Type B pancreatic cell (in vitro differentiated cells): ENCODE results near the gene ABCB6. TPM values are rescaled to one million over a fixed set of nuclear protein-coding genes. Genes with fewer than 3 reads are reported as not detected.

ENCODE experiments used
- DNase-seq: peaks from one replicate; pipeline ENCODE4 v3.0.0; 2021; ENCODE audit warnings: mixed read lengths; ENCODE audit not compliant: unreplicated experiment; ENCODE audit errors: extremely low spot score
- H3K27ac Mint-ChIP-seq: 2 replicates; pipeline ENCODE4 v1.8.0; 2021; ENCODE audit warnings: mild to moderate bottlenecking, mixed read lengths
- H3K27me3 Mint-ChIP-seq: 2 replicates; pipeline ENCODE4 v1.8.0; 2021; ENCODE audit warnings: mixed read lengths
- H3K36me3 Mint-ChIP-seq: 2 replicates; pipeline ENCODE4 v1.8.0; 2021; ENCODE audit warnings: mixed read lengths
- H3K4me1 Mint-ChIP-seq: one replicate; pipeline ENCODE4 v1.8.0; 2021; ENCODE audit warnings: mixed read lengths; ENCODE audit not compliant: unreplicated experiment
- H3K4me3 Mint-ChIP-seq: 2 replicates; pipeline ENCODE4 v1.8.0; 2021; ENCODE audit warnings: mild to moderate bottlenecking, mixed read lengths
- H3K9me3 Mint-ChIP-seq: 2 replicates; pipeline ENCODE4 v1.8.0; 2021; ENCODE audit warnings: mixed read lengths
- CTCF ChIP-seq: fragments of 200-600 bp; sonication (generic); conservative IDR thresholded peaks from 2 replicates; pipeline ENCODE4 v1.5.0; 2021; ENCODE audit warnings: antibody characterized with exemption, mild to moderate bottlenecking
- total RNA-seq: library from RNA; stranded (reverse); gene quantifications from 2 replicates; pipeline ENCODE4 v1.2.1, GENCODE V29; 2021; ENCODE audit warnings: low replicate concordance

The ABCB6 gene
- total RNA-seq, 1 donor from 2014 or later, result 40.4 TPM

DNA sequence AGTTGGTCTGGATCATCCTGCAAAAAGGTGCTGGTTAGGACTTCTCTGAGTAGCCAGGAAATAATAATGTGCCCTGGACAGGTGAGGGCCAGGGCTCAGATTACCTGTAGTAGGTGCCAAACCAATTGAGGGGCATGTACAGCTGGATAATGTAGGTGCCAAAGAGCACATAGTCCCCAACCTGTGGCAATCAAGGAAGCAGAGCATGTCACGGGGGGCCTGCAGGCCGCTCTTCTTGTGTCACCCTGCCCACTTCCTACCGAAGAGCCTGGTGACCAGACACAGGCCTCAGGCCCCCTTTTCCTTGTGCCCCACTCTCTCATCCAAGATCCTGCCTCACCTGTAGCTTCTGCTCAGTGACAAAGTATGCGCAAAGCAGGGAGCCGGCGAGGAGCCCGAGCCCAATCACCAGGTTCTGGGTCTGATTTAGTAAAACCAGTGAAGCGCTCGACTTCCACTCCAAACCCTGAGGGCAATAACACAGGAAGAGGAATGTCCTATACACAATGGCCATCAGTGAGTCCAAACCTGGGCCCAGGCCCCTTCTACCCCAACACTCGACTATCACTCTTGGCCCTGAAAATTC is 5.2 kb downstream of the ABCB6 start:
- H3K36me3 Mint-ChIP-seq, result no peaks in the 10 kb centered on the region
- no peak for TF ChIP-seq CTCF
- no peak overlapping the region for H3K4me3 Mint-ChIP-seq
- no peak for DNase-seq
- H3K27ac Mint-ChIP-seq, result no peak overlapping the region
- peaks cover 11% of the 10 kb centered on the region for H3K4me1 Mint-ChIP-seq
- H3K27me3 Mint-ChIP-seq, result no peaks in the 10 kb centered on the region
- H3K9me3 Mint-ChIP-seq, result no peaks in the 10 kb centered on the region

- DNase-seq, result no peak
- Mint-ChIP-seq H3K27me3 (no peaks in the 10 kb centered on the region), H3K4me3 (no peak overlapping the region), H3K4me1 (peaks cover 16% of the 10 kb centered on the region), H3K36me3 (no peaks in the 10 kb centered on the region), H3K27ac (no peak overlapping the region), H3K9me3 (no peaks in the 10 kb centered on the region)
- TF ChIP-seq CTCF, result no peak
Measured at GRCh38 chr2:219213026-219213415, 5.7 kb downstream of the ABCB6 start.

- H3K4me1 Mint-ChIP-seq, result peaks cover 23% of the 10 kb centered on the region
Measured at GRCh38 chr2:219210886-219211362, 7.8 kb downstream of the ABCB6 start.

GRCh38 chr2:219210196-219210885 is 8.4 kb downstream of the ABCB6 start:
- Mint-ChIP-seq H3K4me3 (no peak overlapping the region), H3K4me1 (peaks cover 23% of the 10 kb centered on the region), H3K27ac (no peak overlapping the region), H3K9me3 (no peaks in the 10 kb centered on the region), H3K36me3 (no peaks in the 10 kb centered on the region), H3K27me3 (peaks cover 4% of the 10 kb centered on the region)
- no peak for DNase-seq
- TF ChIP-seq CTCF, result no peak

More at GRCh38 chr2:219210886-219211362, 7.8 kb downstream of the ABCB6 start:
- Mint-ChIP-seq H3K36me3 (no peaks in the 10 kb centered on the region), H3K9me3 (no peaks in the 10 kb centered on the region), H3K27ac (no peak overlapping the region), H3K27me3 (peaks cover 4% of the 10 kb centered on the region), H3K4me3 (no peak overlapping the region)
- TF ChIP-seq CTCF, result no peak
- DNase-seq, result no peak

DNA sequence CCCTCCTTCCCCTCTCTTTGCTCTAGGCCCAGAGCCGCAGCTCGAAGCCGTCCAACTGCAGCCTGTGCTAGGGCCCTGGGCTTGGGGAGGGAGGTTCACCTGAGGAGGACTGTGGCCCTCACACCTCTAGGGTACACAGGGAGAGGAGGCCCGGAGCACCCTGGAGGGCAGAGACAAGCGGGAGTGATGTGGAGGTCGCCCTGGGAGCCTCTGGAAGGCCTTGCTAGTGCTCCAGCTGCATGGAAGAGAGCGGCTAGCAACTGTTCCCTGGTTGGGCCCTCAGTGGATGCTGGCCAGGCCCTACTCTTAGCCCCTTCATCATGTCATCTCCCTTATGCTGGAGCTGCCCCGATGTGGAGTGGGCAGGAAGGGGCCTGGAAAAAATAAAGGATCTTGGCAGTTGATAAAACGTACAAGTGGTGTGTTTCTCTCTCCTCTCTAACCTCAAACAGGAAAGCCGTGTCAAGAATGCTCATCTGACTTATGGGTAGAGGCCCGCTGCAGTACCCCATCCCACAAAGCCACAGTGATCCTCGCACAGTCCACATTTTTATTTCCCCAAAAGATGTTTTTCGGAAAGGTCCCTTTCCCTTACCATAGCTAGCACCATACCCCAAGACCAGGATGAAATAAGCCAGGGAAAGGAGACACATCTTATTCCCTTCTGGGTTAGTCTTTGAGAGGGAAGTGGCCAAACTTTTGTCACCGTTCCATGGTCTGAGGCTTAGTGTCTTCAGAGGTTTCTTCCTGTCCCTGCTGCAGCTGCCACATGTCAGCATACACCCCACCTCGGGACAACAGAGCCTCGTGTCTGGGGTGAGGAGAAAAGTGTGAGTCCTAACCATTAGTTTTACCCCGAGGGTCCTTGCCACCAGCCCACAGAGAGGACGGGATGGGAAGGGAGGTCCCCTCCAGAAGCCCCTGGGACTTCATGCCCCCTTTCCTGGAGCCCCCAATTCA is 9.2 kb downstream of the ABCB6 start:
- Mint-ChIP-seq H3K9me3 (no peaks in the 10 kb centered on the region), H3K36me3 (no peaks in the 10 kb centered on the region), H3K27me3 (peaks cover 4% of the 10 kb centered on the region), H3K27ac (peak overlapping the region; percentile 67), H3K4me3 (no peak overlapping the region), H3K4me1 (peaks cover 18% of the 10 kb centered on the region)
- DNase-seq, result no peak
- TF ChIP-seq CTCF, result no peak
